Epithelial cell of esophagus (primary cell): ENCODE results near the gene BCL2L13.

Experiments
- DNase-seq: peaks from one replicate; pipeline ENCODE4 v3.0.0; 2010; ENCODE audit warnings: low read depth
- H3K4me3 ChIP-seq: 2 replicates; pipeline ENCODE4 v1.5.1; 2011; ENCODE audit warnings: mild to moderate bottlenecking, low read length, control low read depth
- CTCF ChIP-seq: IDR thresholded peaks from 2 replicates; pipeline ENCODE4 v1.5.1; 2011; ENCODE audit warnings: low read depth, mild to moderate bottlenecking, low read length, control low read depth, inconsistent platforms; ENCODE audit not compliant: insufficient read depth; ENCODE audit errors: missing control alignments

The BCL2L13 gene

GRCh38 chr22:17774926-17775685 lies 136.5 kb downstream of the BCL2L13 start:
- no peak for DNase-seq
- no peak for TF ChIP-seq CTCF
- H3K4me3 ChIP-seq, result no peak overlapping the region

- H3K4me3 ChIP-seq, result no peak overlapping the region
- DNase-seq, result no peak
- no peak for TF ChIP-seq CTCF
These were observed 137.4 kb downstream of the BCL2L13 start for GRCh38 chr22:17775781-17776465.

GRCh38 chr22:17777005-17777716 lies 138.6 kb downstream of the BCL2L13 start:
- no peak for TF ChIP-seq CTCF
- DNase-seq, result no peak
- H3K4me3 ChIP-seq, result no peak overlapping the region

GRCh38 chr22:17777717-17778044 lies 139.1 kb downstream of the BCL2L13 start:
- TF ChIP-seq CTCF, result no peak
- H3K4me3 ChIP-seq, result no peak overlapping the region
- DNase-seq, result no peak

- H3K4me3 ChIP-seq, result no peak overlapping the region
- DNase-seq, result no peak
- no peak for TF ChIP-seq CTCF
These were observed 139.9 kb downstream of the BCL2L13 start for GRCh38 chr22:17778412-17778976.

GRCh38 chr22:17779286-17780115 lies 140.9 kb downstream of the BCL2L13 start:
- H3K4me3 ChIP-seq, result no peak overlapping the region
- no peak for DNase-seq
- TF ChIP-seq CTCF, result no peak
